ENCODE data around the gene TFEB. TPM values are rescaled to one million over a fixed set of nuclear protein-coding genes. Genes with fewer than 3 reads are reported as not detected.

The TFEB gene
- total RNA-seq, 1 experiment from 2014 or later, result 16.2 TPM

GRCh38 chr6:41651962-41652657 is 83.3 kb downstream of the TFEB start:
- no peak for TF ChIP-seq CTCF (IDR thresholded peaks at IDR 0.05; ENCODE audit: unreplicated experiment)
- intact Hi-C loops (cut with micrococcal nuclease), result no loop called here
- H3K9me3 Mint-ChIP-seq (ENCODE audit: unreplicated experiment), result no peaks in the 10 kb centered on the region
- peaks cover 41% of the 10 kb centered on the region for H3K36me3 Mint-ChIP-seq (ENCODE audit: insufficient read depth, unreplicated experiment)
- no peak overlapping the region for H3K4me3 Mint-ChIP-seq (ENCODE audit: unreplicated experiment)
- BruUV-seq (replicated peaks), result no TSS peak
- H3K27ac Mint-ChIP-seq (ENCODE audit: low read depth, unreplicated experiment), result peak overlapping the region; percentile 5
- ChIA-PET CTCF (interaction anchor here (0.6 to 0.7 kb wide), 2 partner anchors 83 to 345 kb away, joined by 3 read pairs; no protein-coding TSS in a partner anchor), POLR2A (no interaction called here)
- DNase-seq (ENCODE audit: unreplicated experiment), result no peak
- H3K4me1 Mint-ChIP-seq (ENCODE audit: insufficient read depth, unreplicated experiment), result no peaks in the 10 kb centered on the region
- no peaks in the 10 kb centered on the region for H3K27me3 Mint-ChIP-seq (ENCODE audit: insufficient read depth, unreplicated experiment)

GRCh38 chr6:41651246-41651961 is 84.0 kb downstream of the TFEB start:
- intact Hi-C loops (cut with micrococcal nuclease), result no loop called here
- BruUV-seq (replicated peaks), result no TSS peak
- ChIA-PET CTCF (interaction anchor here (0.5 to 0.6 kb wide), 2 partner anchors 14 to 388 kb away, joined by 3 read pairs; no protein-coding TSS in a partner anchor), POLR2A (no interaction called here)
- no peak overlapping the region for H3K4me3 Mint-ChIP-seq (ENCODE audit: unreplicated experiment)
- peak overlapping the region; percentile 5 for H3K27ac Mint-ChIP-seq (ENCODE audit: low read depth, unreplicated experiment)
- no peak for TF ChIP-seq CTCF (IDR thresholded peaks at IDR 0.05; ENCODE audit: unreplicated experiment)
- H3K4me1 Mint-ChIP-seq (ENCODE audit: insufficient read depth, unreplicated experiment), result no peaks in the 10 kb centered on the region
- peaks cover 41% of the 10 kb centered on the region for H3K36me3 Mint-ChIP-seq (ENCODE audit: insufficient read depth, unreplicated experiment)
- H3K27me3 Mint-ChIP-seq (ENCODE audit: insufficient read depth, unreplicated experiment), result no peaks in the 10 kb centered on the region
- no peaks in the 10 kb centered on the region for H3K9me3 Mint-ChIP-seq (ENCODE audit: unreplicated experiment)
- no peak for DNase-seq (ENCODE audit: unreplicated experiment)

- intact Hi-C loops (cut with micrococcal nuclease), result no loop called here
- POLR2A ChIA-PET, result no interaction called here
- Mint-ChIP-seq H3K4me3 (ENCODE audit: unreplicated experiment) (no peak overlapping the region), H3K36me3 (ENCODE audit: insufficient read depth, unreplicated experiment) (peaks cover 41% of the 10 kb centered on the region), H3K9me3 (ENCODE audit: unreplicated experiment) (no peaks in the 10 kb centered on the region), H3K27ac (ENCODE audit: low read depth, unreplicated experiment) (no peak overlapping the region), H3K4me1 (ENCODE audit: insufficient read depth, unreplicated experiment) (peaks cover 5% of the 10 kb centered on the region), H3K27me3 (ENCODE audit: insufficient read depth, unreplicated experiment) (no peaks in the 10 kb centered on the region)
- no peak for TF ChIP-seq CTCF (IDR thresholded peaks at IDR 0.05; ENCODE audit: unreplicated experiment)
- CTCF ChIA-PET, result interaction anchor here (0.7 kb wide), 1 partner anchor 24 kb away, joined by 7 read pairs; no protein-coding TSS in a partner anchor
- no TSS peak for BruUV-seq (replicated peaks)
- no peak for DNase-seq (ENCODE audit: unreplicated experiment)
Measured at GRCh38 chr6:41650120-41650519, 85.3 kb downstream of the TFEB start.

- Mint-ChIP-seq H3K4me3 (ENCODE audit: unreplicated experiment) (no peak overlapping the region), H3K27me3 (ENCODE audit: insufficient read depth, unreplicated experiment) (no peaks in the 10 kb centered on the region), H3K4me1 (ENCODE audit: insufficient read depth, unreplicated experiment) (peaks cover 8% of the 10 kb centered on the region), H3K27ac (ENCODE audit: low read depth, unreplicated experiment) (no peak overlapping the region), H3K9me3 (ENCODE audit: unreplicated experiment) (no peaks in the 10 kb centered on the region), H3K36me3 (ENCODE audit: insufficient read depth, unreplicated experiment) (peaks cover 41% of the 10 kb centered on the region)
- DNase-seq (ENCODE audit: unreplicated experiment), result no peak
- CTCF ChIA-PET, result no interaction called here
- TF ChIP-seq CTCF (IDR thresholded peaks at IDR 0.05; ENCODE audit: unreplicated experiment), result no peak
- BruUV-seq (replicated peaks), result no TSS peak
- intact Hi-C loops (cut with micrococcal nuclease), result no loop called here
- POLR2A ChIA-PET, result interaction anchor here (0.6 kb wide), 2 partner anchors 13 to 39 kb away, joined by 3 to 4 read pairs; no protein-coding TSS in a partner anchor
Measured at GRCh38 chr6:41649596-41649995, 85.8 kb downstream of the TFEB start.
